Neural cell (in vitro differentiated cells): ENCODE results near the gene CACNA2D1.

ENCODE experiments used
- EP300 ChIP-seq: fragments of 450-650 bp; conservative IDR thresholded peaks from 2 replicates; pipeline ENCODE4 v1.6.1; 2014; ENCODE audit warnings: antibody characterized with exemption, mild to moderate bottlenecking, moderate library complexity; ENCODE audit not compliant: poor library complexity, severe bottlenecking
- EZH2 ChIP-seq: fragments of 200-600, 300-800 bp; shearing (Covaris generic), sonication (generic); IDR thresholded peaks from 2 replicates; pipeline ENCODE4 v1.6.1; 2014; ENCODE audit warnings: antibody characterized with exemption, low read length, borderline replicate concordance, mild to moderate bottlenecking; ENCODE audit not compliant: insufficient read depth, poor library complexity, severe bottlenecking
- POLR2AphosphoS5 ChIP-seq: IDR thresholded peaks from 2 replicates; pipeline ENCODE4 v1.6.1; 2012
- SMC3 ChIP-seq: fragments of 450-650 bp; conservative IDR thresholded peaks from 2 replicates; pipeline ENCODE4 v1.6.1; 2014; ENCODE audit warnings: antibody characterized with exemption, mild to moderate bottlenecking, moderate library complexity; ENCODE audit not compliant: poor library complexity
- TF ChIP-seq, protein P1 (sequence below): fragments of 450-650 bp; IDR thresholded peaks from 2 replicates; pipeline ENCODE4 v1.5.1; 2014; ENCODE audit warnings: antibody characterized with exemption, mild to moderate bottlenecking, moderate library complexity; ENCODE audit not compliant: poor library complexity, severe bottlenecking
- TF ChIP-seq, protein P2 (sequence below): IDR thresholded peaks from 2 replicates; pipeline ENCODE4 v1.6.1; 2012; ENCODE audit warnings: borderline replicate concordance

DNA sequence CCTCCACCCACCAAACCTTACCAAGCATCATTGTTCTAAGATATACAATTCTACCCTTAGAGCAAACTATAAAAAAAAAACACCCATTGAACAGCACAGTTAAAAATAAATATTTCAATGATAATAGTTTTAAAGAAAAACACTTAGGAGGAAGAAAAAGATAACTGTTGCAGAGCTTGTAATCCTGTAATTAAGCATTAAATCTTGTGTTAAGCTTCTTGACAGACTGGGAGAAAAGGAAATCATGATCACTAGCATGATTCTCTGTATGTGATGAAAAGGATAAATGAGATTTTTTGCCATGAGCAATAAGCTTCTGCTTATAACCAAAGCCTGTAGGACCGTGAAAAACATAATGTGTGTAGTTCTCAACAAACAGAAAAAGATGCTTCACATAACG is 289.8 kb downstream of the CACNA2D1 start:
- TF ChIP-seq, protein P1, sequence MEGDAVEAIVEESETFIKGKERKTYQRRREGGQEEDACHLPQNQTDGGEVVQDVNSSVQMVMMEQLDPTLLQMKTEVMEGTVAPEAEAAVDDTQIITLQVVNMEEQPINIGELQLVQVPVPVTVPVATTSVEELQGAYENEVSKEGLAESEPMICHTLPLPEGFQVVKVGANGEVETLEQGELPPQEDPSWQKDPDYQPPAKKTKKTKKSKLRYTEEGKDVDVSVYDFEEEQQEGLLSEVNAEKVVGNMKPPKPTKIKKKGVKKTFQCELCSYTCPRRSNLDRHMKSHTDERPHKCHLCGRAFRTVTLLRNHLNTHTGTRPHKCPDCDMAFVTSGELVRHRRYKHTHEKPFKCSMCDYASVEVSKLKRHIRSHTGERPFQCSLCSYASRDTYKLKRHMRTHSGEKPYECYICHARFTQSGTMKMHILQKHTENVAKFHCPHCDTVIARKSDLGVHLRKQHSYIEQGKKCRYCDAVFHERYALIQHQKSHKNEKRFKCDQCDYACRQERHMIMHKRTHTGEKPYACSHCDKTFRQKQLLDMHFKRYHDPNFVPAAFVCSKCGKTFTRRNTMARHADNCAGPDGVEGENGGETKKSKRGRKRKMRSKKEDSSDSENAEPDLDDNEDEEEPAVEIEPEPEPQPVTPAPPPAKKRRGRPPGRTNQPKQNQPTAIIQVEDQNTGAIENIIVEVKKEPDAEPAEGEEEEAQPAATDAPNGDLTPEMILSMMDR = no peak
- TF ChIP-seq EP300 (no peak), POLR2AphosphoS5 (no peak), EZH2 (no peak), SMC3 (no peak)
- TF ChIP-seq, protein P2, sequence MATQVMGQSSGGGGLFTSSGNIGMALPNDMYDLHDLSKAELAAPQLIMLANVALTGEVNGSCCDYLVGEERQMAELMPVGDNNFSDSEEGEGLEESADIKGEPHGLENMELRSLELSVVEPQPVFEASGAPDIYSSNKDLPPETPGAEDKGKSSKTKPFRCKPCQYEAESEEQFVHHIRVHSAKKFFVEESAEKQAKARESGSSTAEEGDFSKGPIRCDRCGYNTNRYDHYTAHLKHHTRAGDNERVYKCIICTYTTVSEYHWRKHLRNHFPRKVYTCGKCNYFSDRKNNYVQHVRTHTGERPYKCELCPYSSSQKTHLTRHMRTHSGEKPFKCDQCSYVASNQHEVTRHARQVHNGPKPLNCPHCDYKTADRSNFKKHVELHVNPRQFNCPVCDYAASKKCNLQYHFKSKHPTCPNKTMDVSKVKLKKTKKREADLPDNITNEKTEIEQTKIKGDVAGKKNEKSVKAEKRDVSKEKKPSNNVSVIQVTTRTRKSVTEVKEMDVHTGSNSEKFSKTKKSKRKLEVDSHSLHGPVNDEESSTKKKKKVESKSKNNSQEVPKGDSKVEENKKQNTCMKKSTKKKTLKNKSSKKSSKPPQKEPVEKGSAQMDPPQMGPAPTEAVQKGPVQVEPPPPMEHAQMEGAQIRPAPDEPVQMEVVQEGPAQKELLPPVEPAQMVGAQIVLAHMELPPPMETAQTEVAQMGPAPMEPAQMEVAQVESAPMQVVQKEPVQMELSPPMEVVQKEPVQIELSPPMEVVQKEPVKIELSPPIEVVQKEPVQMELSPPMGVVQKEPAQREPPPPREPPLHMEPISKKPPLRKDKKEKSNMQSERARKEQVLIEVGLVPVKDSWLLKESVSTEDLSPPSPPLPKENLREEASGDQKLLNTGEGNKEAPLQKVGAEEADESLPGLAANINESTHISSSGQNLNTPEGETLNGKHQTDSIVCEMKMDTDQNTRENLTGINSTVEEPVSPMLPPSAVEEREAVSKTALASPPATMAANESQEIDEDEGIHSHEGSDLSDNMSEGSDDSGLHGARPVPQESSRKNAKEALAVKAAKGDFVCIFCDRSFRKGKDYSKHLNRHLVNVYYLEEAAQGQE = no peak
